ENCODE results near the gene HSDL2. TPM values are rescaled to one million over a fixed set of nuclear protein-coding genes. Genes with fewer than 3 reads are reported as not detected.
"Not testable (repeated sequence)": the region's sequence is repeated elsewhere in the genome, so short reads cannot be mapped to it uniquely, and the experiment has no call there.

HSDL2 gene
- polyA plus RNA-seq, 4 donors: 94.6 to 117 (median 107) TPM

GRCh38 chr9:112365257-112365656, 14.7 kb upstream of the HSDL2 start:
- DNase-seq (ENCODE audit: low read depth in 4 of 4, low spot score in 3 of 4): not testable (repeated sequence)

- no peak for DNase-seq (ENCODE audit: low read depth in 4 of 4, low spot score in 3 of 4)
These were observed 13.3 kb upstream of the HSDL2 start for GRCh38 chr9:112366591-112366990.

GRCh38 chr9:112367465-112367864, 12.4 kb upstream of the HSDL2 start:
- no peak for DNase-seq (ENCODE audit: low read depth in 4 of 4, low spot score in 3 of 4)

DNA sequence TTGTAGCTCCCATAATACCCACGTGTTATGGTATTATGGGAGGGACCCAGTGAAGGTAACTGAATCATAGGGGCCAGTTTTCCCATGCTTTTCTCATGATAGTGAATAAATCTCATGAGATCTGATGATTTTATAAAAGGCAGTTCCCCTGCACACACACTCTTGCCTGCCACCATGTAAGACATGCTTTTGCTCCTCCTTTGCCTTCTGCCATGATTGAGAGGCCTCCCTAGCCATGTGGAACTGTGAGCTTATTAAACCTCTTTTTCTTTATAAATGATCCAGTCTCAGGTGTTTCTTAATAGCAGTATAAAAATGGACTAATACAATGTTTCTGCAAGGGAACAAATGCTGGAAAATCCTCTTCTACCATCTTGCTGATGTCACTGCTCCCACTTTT, 10.1 kb upstream of the HSDL2 start:
- DNase-seq (ENCODE audit: low read depth in 4 of 4, low spot score in 3 of 4): no peak

- no peak for DNase-seq (ENCODE audit: low read depth in 4 of 4, low spot score in 3 of 4)
These were observed 8.8 kb upstream of the HSDL2 start for GRCh38 chr9:112371060-112371459.

DNA sequence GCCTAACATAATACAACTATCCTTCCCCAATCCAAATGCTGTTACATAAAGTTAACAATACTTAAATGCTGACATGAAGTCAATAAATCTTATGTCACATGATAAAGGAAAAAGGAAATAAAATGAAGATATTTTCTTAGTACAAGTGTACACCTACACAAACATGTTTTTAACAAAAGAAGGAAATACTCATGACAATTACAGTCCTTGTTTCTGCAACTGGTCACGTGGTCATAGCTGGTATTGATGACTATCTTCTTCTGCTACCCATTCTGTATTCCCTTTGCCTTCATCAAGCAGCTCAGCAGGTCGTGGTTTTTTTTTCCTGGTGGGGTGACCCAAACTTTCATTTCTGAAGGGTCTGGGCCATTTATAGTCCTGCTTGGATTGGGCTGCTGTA, 6.2 kb upstream of the HSDL2 start:
- not testable (repeated sequence) for DNase-seq (ENCODE audit: low read depth in 4 of 4, low spot score in 3 of 4)

- DNase-seq (ENCODE audit: low read depth in 4 of 4, low spot score in 3 of 4): not testable (repeated sequence)
These were observed 5.7 kb upstream of the HSDL2 start for GRCh38 chr9:112374232-112374631.

- DNase-seq (ENCODE audit: low read depth in 4 of 4, low spot score in 3 of 4): no peak
These were observed 4.5 kb upstream of the HSDL2 start for GRCh38 chr9:112375361-112375760.

GRCh38 chr9:112377087-112377486, 2.8 kb upstream of the HSDL2 start:
- DNase-seq (ENCODE audit: low read depth in 4 of 4, low spot score in 3 of 4): no peak

DNA sequence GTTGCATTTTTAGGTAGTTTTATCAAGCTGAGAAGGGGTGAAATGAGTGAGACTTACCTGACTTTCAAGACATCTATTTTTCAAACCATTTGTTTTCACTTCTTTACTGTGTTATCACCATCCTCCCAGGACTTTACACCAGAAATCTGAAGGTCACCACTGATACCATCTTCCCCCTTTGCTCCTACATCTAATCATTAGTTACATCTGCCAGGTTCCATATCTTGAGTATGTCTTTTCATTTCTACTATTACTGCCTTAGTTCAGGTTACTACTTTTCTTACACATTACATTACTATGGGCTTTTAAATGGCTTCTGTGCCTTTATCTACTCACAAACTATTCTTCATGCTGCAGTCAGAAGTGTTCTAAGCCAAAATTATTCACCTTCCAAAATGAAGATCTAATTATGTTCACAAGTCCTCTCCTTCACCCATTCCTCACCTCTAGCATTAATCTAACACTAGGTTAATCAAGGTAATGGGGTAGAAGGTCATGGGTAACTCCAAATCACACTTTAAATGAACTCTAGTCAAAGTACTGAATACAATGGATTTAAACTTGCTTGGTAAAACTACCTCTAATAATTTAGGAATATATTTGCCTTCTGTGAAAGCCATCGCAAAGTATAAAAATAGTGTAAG, 2.1 kb upstream of the HSDL2 start:
- no peak for DNase-seq (ENCODE audit: low read depth in 4 of 4, low spot score in 3 of 4)

- no peak for DNase-seq (ENCODE audit: low read depth in 4 of 4, low spot score in 3 of 4)
These were observed 1.4 kb upstream of the HSDL2 start for GRCh38 chr9:112378328-112379176.

DNA sequence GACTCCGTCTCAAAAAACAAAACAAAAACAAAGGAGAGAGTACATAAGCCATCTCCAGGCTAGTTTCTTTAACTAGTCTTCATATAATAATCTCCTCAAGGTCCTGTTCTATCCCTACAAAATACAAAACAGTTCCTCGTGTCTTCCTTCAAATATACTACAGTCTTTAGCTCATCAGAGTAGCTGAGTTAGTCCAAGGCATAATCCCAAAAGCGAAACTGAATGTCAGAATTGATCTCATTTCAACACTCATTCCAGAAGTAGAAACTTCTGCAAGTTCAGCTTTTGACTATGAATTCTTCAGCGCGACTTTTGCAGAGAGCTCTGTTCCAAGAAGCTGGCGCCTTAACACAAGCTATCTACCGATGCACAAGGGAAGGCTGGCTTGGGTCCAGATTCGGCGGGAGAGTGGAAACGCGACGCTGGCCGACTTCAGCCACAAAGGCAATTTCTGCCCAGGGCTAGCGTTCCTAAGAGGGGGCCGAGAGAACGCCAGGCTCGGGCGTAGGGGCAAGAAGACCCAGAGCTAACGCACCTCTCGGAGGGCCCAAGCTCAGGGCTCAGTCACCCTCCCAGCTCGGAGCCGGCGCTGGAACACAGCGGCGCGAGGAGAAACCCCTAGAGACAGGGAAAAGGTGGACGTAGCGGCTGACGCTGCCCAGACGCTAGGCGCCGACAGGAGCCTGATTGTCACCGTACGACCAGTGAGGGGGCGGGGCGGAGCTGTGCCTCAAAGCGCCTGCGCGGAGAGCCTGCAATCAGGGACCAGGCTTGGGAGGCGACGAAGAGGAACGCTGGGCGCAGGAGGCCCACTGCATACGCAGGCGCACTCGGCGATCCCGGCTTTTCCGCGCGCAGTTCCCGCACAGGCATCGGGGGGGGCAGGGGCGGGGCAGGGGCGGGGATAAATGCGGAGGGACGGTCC, 469 bp upstream of the HSDL2 start:
- peak; percentile 95 to 98 (median 98) for DNase-seq (ENCODE audit: low read depth in 4 of 4, low spot score in 3 of 4)

DNA sequence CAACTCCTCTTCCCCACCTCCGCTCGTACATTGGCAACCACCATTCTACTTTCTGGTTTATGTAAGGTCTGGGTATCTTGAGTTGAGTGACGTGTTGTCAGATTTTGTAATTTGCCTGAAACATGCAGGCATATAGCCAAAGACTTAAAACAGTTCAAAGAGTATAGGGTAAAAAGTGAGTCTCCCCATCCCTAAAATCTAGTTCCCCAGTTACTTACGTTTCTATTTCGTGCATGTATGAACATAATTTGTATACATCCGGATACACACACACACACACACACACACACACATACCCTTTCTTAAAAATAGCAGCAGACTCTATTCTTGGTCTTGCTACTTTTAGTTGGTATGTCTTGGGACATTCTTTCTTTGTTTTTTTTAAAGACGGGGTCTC, 915 bp downstream of the HSDL2 start:
- no peak for DNase-seq (ENCODE audit: low read depth in 4 of 4, low spot score in 3 of 4)

DNA sequence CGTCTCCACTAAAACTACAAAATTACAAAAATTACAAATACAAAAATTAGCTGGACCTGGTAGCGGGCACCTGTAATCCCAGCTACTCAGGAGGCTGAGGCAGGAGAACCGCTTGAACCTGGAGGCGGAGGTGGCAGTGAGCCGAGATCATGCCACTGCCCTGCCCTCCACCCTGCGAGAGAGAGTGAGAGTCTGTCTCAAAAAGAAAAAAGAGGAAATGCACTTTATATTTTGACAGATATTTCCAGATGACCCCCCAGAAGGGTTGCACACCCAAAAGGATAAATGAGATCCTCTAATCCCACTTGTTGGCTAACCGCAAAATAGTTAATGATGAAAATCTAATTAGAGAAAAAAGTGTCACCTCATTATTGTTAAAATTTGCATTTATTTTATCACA, 2.2 kb downstream of the HSDL2 start:
- DNase-seq (ENCODE audit: low read depth in 4 of 4, low spot score in 3 of 4): no peak

DNA sequence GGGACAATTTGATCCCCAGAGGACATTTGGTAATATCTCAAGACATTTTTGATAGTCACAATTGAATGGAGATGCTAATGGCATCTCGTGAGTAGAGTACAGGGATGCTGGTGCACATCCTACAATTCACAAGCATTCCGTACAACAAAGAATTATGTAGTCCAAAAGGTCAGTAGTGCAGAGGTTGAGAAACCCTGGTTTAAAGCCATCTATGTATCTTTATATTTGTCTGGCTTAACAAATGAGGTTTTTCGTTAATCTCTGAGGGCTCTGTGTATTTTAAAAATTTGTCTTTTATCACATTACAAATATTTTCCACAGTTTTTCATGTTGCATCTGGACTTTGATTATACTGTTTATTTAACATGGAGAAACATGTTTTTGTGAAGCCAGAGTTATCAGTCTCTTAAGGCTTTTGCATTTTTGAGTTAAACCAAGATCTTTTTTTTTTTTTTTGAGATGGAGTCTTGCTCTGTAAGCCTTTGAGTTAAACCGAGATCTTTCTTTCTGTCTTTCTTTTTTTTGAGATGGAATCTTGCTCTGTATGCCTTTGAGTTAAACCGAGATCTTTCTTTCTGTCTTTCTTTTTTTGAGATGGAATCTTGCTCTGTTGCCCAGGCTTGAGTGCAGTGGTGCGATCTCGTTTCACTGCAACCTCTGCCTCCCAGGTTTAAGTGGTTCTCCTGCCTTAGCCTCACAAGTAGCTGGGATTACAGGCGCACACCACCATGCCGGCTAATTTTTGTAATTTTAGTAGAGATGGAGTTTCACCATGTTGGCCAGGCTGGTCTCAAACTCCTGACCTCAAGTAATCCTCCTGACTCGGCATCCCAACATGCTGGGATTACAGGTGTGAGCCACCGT, 2.8 kb downstream of the HSDL2 start:
- DNase-seq (ENCODE audit: low read depth in 4 of 4, low spot score in 3 of 4): no peak

DNA sequence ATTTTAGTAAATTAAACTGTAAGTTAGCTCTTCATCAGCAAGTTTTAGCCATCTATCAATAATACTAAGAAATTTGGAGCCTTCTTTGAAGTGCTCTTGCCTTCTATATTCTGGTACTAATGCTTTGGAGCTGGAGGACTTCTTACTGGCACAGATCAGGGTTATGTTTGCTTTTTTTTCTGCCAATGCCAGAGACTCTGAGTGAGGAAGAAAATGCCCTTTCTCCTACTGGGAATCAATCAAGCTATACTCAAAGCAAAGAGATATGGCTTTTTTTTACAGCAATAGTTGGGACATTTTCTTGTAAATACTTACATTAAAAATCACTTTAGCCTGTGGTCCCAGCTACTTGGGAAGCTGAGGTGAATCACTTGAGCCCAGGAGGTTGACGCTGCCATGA, 4.3 kb downstream of the HSDL2 start:
- DNase-seq (ENCODE audit: low read depth in 4 of 4, low spot score in 3 of 4): no peak

DNA sequence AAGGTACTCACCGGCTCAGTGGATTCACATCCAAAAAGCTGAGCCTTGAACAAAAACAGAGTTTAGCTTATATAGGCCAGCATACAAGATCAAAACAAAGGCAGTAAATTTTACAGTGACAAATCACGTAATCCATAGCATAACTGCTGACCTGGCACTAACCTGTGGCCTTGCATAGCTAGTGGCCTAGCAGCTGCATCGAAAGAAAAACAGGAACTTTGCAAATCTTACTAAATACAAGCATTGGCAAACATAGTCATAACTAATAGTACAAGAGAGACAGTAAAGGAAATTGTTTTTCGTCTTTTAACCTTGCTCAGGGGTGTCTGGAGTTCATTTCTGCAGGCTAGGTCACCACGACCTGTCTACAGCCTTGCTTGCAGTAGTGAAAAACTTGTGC, 4.8 kb downstream of the HSDL2 start:
- DNase-seq (ENCODE audit: low read depth in 4 of 4, low spot score in 3 of 4): no peak

GRCh38 chr9:112387115-112387514, 7.2 kb downstream of the HSDL2 start:
- DNase-seq (ENCODE audit: low read depth in 4 of 4, low spot score in 3 of 4): no peak

DNA sequence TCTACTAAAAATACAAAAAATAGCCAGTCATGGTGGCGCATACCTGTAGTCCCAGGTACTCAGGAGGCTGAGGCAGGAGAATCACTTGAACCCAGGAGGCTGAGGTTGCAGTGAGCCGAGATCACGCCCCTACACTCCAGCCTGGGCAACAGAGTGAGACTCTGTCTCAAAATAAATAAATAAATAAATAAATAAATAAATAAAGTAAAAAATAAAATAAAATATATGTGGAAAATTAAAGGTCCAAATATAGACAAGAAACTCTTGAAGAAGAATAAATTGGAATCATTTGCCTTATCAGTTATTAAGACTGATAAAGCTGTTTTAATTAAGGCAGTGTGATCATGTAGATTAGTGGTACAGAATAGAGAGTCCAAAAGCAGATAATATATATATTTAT, 10.0 kb downstream of the HSDL2 start:
- not testable (repeated sequence) for DNase-seq (ENCODE audit: low read depth in 4 of 4, low spot score in 3 of 4)

GRCh38 chr9:112391936-112392560, 12.1 kb downstream of the HSDL2 start:
- DNase-seq (ENCODE audit: low read depth in 4 of 4, low spot score in 3 of 4): not testable (repeated sequence)
